ENCODE measurements around the gene ADAMTSL3.

The ADAMTSL3 gene

DNA sequence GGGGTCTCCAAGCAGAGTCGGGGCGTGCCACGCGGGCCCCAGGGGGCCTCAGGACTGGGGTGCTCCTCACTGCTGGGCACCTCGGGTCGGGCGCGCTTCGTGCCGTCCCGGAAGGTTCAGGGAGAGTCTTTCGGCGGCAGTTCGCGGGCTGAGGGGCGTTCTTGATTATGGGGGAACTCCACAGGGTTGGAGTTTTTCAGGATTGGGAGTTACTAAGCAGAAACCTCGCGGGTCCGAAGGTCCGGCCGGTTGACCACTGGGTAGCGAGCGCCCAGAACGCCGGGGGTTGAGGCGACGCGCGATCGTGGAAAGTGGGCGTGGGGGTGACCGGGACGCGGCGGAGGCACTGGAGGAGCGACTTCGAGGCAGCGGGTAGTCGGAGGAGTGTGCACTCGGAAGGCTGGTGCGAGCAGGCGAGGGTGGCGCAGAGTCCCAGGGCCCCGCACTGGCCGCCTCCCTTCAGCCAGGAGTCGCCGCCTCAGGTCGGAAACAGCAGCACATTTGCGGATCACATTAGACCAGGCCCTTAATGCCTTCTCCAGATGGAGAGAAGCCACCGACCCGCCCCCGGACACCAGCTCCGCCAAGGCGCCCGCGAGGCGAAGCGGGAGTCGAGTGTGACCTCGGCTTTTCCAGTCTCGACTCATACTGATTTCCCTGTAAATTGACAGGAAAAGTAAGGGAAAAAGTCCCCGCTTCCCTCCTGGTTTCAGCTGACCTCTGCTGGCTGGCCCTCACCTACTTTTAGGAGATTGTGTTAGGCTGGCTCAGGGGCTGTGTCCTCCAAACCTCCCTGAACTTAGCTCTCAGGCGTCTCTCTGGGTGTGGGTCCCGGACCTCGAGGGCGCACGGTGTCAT is 685 bp downstream of the ADAMTSL3 start:
- no peak for DNase-seq

DNA sequence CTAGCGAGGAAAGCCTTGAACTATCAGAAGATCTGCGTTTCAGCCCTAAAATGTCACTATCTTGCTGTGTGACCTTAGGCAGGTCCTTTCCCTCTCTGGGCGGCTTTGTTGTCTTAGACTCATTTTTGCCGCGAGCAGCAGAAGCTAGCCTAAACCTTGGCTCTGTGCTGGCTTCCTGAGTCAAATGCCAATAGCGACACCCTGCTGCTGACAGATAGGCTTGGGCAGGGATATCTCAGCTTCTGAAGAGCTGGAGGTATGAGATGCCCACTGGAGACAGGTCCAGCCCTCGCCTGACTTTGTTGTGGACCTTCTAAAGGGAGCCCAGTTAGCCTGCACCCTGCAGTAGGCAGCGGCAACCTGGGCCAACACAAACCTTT is 1.3 kb downstream of the ADAMTSL3 start:
- no peak for DNase-seq

DNA sequence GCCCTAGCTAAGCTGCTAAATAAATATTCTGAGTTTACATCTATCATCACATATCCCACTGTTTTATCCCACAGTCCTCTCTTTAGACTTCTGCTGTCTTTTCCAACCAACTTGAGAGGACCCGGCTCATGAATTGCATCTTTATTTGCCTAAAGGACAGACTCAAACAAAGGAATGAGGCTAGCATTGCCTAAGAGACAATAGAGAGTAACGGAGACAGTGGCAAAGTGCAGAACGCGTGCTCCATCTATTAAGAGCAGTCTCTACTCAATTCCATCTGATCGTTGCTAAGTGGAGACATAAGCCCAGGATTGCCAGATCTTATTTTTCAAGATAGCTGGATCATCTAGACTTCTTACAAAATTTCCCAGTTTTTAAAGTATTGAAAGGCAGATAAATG is 2.3 kb downstream of the ADAMTSL3 start:
- no peak for DNase-seq

DNA sequence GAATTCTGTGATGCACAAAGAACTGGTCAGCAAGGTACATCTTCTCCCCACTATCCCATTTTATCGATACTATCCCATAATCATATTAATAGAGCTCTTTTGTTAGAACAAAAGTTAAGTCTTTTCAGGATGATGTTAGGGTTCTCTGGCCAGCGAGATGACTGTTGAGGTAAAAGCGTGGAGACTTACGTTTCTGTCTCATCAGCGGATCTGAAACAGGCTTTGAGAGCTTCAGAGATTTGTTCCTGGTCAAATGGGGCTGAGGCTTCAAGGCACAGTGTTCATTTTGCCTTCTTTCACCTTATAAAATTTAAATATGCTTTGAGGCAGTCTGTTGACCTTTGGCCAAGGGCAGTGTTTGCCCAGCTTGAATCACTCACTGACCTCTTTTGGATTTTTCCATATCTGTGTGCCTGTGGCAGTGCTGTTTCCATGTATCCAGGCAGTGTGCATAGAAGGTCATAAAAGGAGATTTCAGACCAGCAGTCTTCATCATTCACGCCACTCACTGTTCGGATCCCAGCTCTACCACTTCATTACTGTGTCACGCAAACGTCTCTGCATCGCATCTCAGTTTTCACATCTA is 3.1 kb downstream of the ADAMTSL3 start:
- DNase-seq, result no peak

DNA sequence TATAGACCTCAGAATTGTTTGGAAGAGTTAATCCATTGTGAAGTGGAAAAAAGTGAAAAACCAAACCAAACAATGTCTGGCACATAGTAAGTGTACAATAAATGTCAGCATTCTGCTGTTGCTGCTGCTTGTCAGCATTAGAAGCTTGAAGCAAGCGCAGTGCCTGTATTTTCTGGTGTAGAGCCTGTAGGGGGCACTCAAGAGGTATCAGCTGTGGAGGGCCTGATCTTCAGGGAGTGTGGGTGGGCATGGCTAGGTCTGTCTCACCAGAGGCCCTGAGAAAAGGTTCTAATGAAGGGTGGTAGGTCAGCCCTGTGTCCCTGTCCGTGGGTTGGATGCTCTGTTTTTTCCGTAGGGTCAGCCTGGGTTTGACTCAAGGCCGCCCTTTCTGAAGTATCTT is 3.6 kb downstream of the ADAMTSL3 start:
- no peak for DNase-seq

DNA sequence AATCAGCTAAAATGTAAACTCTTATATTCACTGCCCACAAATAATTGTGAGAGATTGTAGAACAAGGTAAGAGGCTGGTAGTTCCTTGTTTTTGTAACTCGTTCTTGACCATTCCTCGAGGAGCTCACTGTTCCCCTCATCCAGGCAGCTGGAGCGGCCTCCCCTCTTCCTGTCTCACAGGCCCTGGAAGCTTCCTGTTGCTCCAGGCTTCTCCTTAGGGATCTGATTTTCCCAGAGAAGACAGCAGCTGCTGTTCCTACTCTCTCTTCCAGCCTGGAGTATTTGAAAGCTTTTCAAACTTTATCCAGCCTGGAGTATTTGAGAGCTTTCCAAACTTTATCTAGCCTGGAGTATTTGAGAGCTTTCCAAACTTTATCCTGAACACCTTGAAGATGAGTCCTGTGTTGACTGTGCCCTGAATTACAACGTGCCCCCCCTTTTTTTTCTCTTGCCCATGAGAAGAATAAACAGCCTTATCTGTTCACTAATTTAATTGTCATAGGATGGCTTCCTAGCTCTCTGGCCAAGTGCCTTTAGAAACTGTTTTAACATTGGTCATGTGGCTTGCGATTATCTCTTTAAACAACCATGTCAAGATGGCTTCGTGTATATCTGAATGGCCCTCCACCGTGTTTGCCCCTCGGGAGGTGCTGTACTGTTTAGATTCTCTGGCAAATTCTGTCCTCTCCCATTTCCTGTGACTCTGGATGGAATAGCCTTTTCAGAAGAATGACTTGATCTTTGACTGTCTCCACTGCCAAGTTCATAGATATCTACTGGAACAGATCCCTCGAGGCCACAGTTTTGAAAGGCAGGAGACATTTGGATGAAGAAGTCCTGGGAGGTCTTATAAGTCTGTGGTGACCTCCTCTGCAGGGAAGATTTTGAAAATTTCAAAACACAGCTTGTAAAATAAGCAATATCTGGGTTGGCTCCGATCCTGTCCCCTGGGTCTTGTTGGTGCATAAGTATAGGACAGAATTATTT is 4.8 kb downstream of the ADAMTSL3 start:
- DNase-seq, result no peak

DNA sequence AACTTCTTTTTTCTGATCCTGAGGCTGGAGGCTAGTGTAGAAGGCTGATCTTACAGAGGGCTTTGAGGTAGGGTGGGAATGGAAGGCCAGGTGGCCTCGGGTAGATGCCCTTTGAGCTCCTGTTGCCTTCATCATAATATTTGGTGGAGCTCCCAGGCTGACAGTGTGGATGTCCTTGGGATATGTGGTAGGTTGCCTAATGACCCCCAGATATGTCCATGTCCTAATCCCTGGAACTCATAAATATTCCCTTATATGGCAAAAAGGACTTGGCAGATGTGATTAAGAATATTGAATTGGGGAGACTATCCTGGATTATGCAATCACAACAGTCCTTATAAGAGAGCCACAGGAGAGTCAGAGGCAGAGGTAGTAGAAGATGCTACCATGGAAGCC is 5.5 kb downstream of the ADAMTSL3 start:
- no peak for DNase-seq

DNA sequence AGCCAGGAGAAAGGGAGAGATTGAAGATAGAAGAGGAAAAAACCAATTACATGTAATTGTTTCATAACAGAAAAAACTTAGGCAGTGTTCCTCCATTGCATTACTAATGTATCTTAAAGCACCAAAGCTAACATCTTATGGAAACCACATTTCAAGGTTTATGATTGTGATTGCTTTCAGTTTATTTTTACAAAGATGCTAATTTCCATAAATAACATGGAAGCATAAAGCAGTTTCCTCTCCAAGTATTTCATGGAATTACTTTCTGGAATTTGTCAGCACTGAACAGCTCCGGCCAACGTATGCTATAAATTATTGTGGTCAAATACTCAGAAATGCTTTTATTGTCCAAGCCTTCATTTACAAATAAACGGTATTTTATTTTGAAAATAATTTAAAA is 11.6 kb downstream of the ADAMTSL3 start:
- no peak for DNase-seq

DNA sequence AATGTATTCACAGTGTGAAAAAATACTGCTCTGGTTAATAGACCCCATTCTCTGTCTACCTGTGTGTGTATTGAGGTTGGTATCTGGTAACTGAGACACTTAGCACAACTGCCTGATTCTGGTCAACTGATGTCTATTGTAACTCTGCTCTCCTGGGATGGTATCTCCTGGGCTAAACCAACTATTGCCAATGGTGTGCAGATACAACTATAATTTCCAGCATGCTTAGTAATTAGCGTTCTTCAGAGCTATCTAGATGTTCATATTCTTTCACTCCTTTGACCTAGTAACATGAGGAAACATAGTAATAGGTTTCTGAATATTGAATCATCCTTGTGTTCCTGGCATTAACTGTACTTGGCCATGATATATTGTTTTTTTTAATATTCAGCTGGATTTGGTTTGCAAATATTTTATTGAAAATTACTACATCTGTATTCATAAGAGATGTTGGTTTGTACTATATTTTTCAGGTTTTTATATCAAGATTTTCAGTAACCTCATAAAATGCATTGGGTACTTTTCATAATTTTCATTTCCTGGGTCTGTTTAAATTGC is 16.8 kb downstream of the ADAMTSL3 start:
- no peak for DNase-seq

DNA sequence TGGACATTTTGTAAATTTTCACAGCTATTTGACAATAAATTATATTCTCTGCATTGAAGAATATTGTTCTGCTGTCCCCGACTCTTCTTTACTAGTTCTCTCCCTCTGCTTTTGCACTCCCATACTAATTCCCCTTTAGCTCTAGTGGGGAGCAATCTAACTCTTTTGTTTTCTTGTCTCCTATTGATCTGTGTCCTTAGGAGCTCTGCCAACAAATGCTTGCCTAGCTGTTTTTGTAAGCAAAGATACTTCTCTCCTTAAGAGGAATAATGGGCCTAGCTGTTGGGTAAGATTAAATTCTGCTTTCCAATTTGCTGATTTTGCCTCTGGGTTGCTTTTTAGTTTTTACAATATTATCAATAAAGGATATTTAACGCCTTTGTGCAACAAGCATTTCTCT is 17.7 kb downstream of the ADAMTSL3 start:
- no peak for DNase-seq

DNA sequence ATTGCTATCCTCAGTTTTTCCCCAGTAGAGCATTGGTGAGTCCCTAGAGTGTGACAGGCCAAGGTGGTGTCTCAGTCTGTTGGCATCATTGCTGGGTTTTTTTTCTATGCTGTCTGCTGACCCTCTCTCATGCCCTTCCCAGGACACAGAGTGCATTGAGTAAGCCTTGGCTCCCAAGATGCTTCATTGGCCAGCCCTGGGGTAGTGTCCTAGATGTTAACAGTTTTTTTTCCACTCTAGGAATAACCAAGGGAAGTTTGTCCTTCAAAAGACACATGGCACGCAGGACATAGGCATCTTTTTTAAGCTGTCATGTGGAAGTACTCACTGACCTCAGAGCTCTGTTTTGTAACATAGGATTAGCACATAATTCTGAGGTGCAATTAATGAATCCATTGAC is 19.5 kb downstream of the ADAMTSL3 start:
- no peak for DNase-seq

DNA sequence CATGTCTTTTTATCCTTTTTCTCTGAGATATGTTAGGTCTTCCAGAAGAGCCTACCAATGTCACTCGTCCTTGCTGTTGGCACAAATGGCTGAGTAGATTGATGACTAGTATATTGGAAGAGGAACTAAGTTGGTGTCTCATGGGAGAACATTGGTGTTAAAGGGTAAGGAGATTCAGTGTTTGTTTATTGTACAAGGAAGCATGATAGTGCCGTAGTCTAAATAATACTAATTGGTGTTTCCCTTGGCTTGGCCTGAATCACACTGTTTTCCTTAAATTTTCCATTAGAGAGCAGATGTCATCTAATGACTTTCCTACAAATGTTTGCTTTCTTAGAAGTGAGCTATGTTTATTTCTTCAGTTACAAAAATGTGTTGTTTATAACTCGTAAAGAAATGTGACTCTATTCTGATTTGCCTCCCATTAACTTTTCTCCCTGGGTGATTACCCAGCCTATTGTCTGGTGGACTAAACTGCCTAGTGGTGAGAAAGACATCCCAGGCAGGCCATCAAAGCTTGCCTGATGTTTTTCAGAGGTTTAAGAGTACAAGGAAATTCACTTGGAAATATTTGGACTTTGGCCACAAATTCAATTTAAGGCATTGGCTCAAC is 28.7 kb downstream of the ADAMTSL3 start:
- DNase-seq, result no peak

DNA sequence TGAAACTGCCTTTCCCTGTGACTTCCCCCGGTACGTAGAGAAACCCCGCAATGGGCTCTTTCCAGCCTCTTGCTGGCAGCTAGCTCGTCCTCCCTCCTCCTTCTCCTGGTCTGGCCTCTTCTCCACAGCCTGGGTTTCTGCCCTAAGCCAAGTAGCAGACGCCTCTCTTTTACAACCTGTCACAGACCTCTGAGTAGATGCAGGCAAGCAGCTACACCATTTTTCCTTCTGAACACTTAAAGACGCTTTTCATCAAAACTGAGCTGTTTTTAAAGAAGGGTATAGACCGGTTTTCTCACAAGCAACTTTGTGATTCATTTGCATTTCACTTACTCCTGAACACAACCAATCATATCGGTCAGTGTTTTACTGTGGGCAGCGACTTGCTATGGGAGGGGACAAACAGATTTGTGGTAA is 32.0 kb downstream of the ADAMTSL3 start:
- DNase-seq, result no peak

DNA sequence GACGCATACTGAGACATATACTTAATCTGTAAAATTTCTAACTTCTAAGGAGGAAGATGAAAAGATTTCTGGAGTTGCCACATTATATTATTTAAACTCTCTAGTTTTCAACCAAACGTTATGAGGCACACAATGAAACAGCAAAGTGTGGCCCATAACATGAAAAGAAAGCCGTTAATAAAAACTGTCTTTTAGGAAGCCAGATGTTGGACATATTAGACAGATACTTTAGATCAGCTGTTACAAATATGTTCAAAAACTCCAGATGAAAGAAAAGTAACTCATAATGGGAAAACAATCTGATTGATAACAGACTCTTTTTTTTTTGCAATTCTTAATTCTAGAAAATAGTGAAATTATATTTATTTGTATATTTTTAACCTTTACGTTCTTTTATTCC is 34.3 kb downstream of the ADAMTSL3 start:
- no peak for DNase-seq

DNA sequence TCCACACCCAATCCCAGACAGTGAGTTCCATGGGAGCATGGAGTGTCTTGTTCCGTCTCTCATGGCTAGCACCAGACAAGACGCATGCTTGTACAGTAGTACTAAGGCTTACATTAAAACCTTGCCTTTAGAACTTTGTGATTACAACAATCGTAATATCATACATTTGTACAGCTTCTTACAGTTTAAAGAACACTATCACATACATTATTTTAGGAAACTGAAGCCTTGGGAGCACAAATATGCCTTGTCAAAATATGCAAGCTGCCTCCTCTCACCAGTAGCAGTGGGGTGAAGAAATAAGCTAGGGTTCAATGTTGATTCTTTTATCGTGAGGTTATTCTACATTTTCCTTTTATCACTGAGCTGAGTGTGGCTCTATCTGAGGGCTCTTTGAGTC is 36.8 kb downstream of the ADAMTSL3 start:
- DNase-seq, result no peak

DNA sequence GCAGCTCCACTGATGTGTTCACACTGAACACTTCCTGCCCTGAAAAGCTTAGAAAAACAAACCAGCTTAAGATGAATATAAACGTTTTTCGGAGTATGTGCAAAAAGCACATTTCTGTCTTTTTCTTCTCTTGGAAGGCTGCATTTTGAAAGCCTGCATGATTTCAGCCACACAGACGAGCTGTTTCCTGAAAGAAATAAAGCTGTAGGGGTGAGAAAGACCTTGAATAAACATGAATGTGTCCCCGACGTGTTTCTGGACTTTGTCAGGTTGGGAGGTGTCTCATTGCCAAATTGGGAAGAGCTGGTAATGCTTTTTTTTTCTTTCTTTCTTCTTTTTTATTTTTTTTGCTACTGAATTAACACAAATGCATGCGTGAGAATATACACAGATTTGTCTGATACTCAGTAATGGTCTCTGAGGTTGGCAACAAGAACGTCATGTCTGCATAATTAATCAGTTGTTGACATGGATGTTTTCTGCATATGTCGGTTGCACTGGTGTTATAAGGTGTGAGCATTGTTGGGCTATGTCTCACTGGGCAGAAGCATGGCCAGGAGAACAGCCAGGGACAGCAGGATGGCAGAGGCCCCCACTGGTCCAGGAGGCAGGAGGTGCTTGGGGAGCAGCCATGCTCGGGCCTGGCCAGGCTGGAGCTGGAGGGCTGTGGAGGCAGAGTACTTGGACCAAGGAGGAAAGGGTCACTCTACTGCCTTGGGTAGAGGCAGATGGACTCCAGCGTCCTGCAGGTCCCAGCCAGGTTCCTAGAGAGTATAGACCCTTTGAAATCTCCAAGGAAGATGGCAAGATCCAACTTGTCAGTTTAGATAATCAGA is 39.0 kb downstream of the ADAMTSL3 start:
- no peak for DNase-seq

DNA sequence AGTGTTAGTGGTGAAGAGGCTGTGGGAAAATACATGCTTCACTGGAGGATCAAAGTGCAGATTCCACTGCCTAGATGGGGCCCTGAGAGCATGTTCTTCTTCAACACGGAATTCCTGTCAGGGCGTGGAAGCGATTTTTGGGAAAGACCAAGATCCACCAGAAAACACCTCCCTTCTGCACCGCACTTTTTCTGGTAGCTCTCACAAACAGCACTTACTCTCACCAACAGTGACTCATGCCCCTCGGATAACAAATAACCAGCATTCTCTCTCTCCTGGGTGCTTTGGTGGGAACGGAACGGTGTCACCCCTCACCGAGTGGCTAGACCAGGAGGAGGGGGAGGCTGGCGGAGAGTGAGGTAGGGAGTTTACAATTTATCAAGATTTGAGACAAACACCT is 40.1 kb downstream of the ADAMTSL3 start:
- peak; percentile 21 for DNase-seq

DNA sequence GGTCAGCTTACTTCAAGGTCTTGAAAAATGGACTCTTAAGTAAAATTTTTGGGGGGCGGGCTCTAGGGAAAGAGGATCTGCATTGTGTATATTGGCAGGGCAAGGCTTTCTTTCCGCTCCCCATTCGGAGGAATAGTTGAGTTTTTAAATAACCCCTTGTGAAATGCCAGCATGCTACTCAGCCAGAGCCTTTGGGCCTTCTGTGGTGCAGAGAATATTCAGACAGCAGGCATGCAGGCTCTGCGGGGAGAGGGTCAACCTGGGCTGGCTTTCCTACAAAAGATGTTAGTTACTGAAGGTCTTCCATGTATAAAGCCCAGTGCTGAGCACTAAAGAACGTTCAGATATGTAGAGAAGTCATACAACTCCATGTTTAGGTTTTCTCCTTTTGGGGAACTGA is 40.6 kb downstream of the ADAMTSL3 start:
- no peak for DNase-seq

DNA sequence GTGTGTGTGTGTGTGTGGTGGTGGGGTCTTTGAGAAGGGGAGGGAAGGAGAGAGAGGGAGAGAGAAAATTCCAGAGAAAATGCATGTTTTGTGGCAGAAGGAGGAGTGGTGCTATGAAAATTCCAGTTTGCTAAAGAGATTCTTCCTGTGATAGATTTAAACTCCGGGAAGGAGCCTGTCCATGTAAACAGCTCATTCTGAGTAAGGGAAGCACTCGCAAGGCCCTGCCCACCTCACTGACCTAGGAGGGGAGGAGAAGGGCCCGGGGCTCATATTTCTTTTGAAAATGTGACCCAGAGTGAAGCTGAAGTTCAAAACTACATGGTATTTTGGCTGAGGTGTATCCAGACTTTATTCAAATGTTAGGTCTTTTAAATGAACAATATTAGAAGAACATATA is 41.3 kb downstream of the ADAMTSL3 start:
- DNase-seq, result no peak

DNA sequence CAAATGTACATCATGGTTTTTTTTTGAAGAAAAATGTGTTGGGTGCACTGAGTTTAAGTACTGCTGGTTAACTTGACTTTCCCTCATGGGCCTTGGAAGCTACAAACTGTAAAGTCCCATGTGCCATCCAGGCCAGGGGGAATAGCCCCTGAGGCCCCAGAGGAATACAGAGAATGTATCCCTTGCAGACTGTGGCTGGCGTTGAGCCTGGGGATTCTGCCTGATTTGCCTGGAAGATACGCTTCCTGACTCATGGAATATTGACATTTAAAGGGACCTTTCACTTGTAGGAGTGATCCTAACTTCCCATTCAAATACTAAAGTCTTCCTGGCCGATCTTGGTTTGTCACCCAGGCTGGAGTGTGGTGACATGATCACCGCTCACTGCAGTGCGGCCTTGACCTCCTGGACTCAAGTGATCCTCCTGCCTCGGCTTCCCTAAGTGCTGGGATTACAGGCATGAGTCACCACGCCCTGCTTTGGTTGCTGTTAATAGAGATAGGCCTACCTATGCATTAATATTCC is 42.0 kb downstream of the ADAMTSL3 start:
- DNase-seq, result peak; percentile 36

DNA sequence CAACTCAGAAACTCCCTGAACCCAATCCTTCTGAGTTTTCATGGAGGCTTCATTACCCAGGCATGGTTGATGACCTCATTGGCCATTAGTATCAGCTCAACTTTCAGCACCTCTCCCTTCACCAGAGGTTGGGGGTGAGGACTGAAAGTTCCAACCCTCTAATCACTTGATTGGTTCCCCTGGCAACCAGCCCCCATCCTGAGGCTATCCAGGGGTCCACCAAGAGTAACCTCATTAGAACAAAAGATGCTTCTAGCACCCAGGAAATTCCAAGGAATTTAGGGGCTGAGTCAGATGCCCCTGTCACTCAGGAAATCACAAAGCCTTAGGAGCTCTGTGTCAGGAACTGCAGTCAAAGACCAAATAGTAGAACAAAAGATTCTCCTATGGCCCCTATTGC is 43.8 kb downstream of the ADAMTSL3 start:
- no peak for DNase-seq

Measured in fibroblast of skin of scalp (primary cell).